GM19452 (cell line): ENCODE results near the gene GRIN2C.
"Not testable (repeated sequence)": the region's sequence is repeated elsewhere in the genome, so short reads cannot be mapped to it uniquely, and the experiment has no call there.

Experiments used
- ATAC-seq: cut with Tn5 transposase; IDR thresholded peaks from one replicate; pipeline ENCODE4 v1.9.1; 2021; ENCODE audit not compliant: unreplicated experiment

GRIN2C gene

DNA sequence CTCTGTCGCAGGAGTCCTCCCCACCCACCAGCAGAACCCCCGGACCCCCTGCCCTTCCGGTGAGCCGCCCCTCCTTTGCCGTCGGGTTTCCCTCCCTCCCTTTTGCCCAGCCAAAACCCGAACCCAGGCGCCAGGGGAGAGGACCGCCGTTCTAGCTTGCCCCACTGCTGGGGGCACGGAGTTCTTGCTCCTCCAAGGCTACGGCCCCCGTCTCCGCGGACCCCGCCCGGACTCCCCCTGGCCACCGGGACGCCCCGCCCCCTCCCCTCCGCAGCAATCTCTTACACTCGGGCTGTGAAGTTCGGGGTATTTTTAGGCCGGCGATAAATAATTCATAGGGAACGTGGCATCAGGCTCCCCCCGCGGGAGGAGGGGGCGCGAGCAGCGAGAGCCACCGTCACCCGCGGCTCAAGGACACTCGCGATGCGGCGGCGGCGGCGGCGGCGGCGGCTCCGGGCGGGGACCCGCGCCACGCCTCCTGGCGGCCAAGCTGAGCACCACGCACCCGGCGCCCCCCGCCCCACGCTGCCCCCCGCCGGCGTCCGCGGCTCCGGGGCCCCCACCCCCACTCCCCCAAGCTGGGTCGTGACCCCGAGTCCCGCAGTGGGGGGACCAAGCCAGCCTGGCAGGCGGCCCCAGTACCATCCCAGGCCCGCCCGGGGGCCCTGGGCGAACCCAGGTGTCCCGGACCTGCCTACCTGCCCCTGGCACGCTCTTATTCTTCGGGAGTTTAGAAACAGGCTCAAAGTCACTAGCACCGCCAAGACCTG, at the start of gene GRIN2C:
TSS of gene GRIN2C (minus strand) at position 427 of the 770 bp plus-strand sequence. CDS start 4,793 bp downstream, outside the sequence.
- ATAC-seq, result no peak

DNA sequence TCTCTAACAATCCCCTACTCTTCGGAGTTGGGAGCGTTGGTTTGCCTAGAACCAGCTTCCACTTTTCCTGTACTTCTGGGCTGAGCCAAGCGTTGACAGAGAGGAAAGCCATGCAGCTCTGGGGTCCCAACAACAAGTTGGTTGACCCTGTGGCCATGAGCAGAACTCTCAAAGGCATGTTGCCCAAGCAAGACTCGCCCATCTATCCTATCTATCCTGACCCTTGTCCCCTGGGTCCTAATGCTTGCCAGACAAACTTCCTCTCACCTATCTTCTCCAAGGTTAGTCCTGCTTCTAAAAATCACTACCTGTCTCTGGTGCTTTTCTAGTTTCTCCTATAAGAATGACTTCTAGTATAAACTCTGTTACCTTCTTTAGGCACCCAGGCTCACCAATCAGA, 49.4 kb upstream of the GRIN2C start:
- ATAC-seq, result not testable (repeated sequence)

- no peak for ATAC-seq
These were observed 47.3 kb upstream of the GRIN2C start for GRCh38 chr17:74907012-74907411.

DNA sequence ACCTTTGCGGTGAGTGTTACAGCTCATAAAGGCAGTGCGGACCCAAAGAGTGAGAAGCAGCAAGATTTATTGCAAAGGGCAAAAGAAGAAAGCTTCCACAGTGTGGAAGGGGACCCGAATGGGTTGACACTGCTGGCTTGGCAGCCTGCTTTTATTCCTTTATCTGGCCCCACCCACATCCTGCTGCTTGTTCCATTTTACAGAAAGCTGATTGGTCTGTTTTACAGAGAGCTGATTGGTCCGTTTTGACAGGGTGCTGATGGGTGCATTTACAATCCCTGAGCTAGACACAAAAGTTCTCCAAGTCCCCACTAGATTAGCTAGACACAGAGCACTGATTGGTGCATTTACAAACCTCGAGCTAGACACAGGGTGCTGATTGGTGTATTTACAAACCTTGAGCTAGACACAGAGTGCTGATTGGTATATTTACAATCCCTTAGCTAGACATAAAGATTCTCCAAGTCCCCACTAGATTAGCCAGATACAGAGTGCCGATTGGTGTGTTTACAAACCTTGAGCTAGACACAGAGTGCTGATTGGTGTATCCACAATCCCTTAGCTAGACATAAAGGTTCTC, 46.6 kb upstream of the GRIN2C start:
- not testable (repeated sequence) for ATAC-seq

- no peak for ATAC-seq
These were observed 45.2 kb upstream of the GRIN2C start for GRCh38 chr17:74904687-74905409.

DNA sequence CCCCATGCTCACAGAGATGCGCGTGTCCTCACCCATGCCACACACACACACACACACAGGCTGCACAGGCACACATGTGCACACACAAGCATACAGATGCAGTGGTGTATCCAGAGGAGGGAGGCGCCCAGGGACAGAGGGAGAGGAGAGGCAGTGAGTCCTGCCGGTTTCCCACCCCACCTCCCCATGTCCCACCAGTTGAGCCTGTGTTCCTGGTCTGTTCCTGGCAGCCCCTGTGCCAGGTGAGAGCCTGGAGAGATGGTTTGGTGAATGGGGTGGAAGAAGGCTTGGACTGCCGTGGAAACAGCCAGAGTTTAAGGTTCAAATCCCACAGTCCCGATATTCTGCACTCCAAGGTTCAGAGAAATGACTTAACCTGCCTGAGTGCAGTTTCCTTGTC, 44.0 kb upstream of the GRIN2C start:
- no peak for ATAC-seq

- no peak for ATAC-seq
These were observed 43.3 kb upstream of the GRIN2C start for GRCh38 chr17:74903034-74903433.

DNA sequence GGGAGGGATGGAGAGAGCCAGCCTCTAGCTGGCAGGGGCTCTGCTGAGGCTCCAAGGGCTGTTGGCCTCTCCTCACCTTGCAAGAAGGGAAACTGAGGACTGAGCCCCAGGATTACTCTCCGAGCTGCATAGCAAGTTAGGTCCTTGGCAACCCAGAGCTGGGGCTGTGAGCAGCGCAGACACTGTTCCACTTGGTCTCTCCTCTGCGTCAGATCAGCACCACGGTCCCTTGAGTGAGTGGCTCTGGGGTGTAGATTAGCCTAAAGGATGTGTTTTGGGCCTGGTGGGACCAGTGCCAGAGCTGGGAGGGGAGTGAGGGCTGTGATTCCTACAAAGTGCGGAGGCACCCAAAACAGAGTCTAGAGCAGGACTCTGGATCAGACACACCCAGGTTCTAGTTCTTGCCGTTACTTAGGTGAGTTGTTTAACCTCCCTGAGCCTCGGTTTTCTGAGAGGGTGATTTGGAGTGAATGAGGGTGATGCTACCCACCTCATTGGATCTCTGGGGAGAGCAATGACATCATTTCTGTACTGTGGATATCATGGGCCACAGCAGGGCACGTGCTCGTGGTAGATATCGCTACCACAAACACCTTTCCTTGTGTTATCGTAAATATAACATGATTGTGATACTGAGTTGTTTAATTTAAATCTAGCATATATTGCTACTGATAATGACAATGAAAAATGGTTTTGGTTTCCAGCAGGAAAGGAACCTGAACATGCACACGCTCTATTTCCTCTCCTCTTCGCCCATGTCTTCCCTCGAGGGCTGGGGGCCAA, 41.9 kb upstream of the GRIN2C start:
- ATAC-seq, result no peak

DNA sequence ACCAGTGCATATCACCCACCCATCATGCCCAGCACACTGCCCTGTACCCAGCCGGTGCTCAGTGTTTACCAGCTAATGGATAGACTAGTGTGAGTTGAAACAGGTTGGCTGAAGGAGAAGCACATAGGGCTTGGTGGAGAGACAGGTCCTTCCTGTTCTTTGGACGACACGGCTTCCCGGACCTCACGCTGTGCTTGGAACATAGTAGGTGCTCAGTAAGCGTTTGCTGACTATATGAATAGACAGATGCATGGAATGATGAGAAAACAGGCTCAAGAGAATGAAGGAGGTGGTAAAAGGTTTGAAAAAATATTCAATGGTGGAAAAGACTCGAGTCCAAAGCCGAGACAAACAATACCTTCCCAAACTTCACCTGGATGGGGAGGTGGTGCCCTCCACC, 40.5 kb upstream of the GRIN2C start:
- ATAC-seq, result no peak

DNA sequence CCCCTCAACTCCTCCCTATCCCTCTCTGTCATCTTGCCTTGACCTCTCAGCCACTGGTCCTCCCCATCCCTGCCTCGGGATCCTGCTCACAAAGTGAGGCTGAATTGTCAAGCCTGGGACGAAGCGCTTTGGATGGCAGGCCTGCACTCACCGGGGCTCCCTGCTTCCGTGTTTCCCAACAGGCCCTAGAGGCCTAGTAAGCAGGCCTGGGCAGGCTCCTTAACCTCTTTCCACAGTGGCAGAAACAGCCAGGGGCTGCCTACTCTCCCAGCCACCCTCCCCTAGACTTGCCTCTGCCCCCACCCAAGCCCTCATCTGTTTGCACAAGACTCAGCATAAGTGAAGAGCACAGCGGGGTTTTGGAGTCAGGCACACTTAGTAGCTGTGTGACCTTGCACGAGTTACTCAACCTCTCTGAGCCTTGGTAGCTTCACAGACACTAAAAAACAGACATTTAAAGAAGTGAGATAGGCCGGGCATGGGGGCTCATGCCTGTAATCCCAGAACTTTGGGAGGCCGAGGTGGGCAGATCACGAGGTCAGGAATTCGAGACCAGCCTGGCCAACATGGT, 38.8 kb upstream of the GRIN2C start:
- no peak for ATAC-seq

DNA sequence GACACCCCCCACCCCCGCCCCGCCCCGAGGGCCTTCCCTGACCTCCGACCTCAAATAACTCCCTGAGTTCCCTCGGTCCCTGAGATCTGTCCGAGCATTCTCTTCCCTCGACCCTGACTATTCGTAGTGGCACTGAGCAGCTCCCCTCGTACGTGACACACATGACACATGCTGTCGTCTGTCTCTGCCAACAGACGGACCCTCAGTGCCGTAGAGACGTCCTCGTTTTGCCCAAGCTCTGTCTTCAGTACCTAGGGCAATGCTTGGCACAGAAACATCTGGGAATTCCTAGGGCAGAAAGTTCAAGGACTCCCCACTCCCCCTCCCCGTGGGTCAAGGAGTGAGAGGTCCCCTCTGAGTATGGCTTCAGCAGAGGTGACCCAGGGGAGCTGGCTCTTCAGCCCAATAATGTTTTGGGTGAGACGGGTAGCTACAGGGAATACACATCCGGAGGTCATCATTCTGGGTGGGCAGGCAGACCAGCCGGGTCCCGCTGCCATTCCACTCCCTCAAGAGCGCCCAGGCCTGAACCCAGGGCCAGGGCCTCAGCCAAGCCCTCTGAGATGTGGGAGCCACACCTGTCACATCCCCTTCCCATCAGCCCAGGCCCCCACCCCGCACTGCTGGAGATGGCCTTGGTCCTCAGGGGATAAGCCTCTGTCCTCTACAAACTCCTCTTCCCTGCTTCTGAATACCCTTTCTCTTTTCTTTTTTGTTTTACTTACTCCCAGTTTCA, 34.4 kb upstream of the GRIN2C start:
- no peak for ATAC-seq

DNA sequence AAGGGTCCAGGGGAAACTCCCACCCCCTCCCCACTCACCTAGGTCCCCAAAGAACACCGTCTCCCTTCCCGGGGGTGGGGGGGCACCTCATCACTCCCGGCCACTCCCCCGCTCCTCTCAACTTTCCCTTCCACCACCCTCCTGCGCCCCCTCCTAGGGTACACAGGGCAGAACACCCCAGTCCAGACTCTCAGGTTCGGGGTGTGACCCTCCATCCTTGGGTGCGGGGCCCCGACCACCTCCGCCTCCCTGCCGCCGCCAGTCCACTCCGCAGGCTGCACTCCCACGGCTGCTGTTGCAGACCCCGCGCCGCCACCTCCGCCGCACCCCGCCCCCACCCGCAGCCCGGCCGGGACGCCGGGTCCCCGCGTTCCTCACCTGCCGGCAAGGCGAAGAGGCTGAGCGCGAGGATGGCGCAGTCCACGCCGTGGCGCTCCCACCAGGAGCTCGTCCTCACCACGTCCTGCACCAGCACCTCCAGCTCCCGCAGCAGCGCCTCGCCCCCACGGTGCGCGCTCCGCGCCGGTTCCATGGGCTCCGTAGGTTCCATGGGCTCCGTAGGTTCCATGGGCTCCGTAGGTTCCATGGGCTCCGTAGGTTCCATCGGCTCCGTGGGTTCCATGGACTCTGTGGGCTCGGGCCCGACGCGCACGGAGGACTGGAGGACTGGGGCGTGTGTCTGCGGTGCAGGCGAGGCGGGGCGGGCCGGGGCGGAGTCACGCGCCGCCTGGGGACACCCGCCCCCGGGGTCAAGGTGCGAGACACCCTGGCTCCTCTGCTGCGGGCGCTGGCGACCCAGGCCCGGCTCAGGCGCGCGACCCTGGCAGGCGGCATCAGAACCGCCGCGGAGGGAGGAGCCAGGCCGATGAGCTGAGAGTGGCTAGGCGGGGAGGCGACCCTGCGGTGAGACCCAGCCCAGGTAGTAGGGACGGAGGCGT, 33.6 kb upstream of the GRIN2C start, which contains the start of gene FADS6:
TSS of gene FADS6 (minus strand) at position 660 of the 938 bp plus-strand sequence. CDS start at position 622, 38 bp downstream.
- no peak for ATAC-seq

GRCh38 chr17:74892013-74892841, 32.5 kb upstream of the GRIN2C start:
- ATAC-seq, result no peak

DNA sequence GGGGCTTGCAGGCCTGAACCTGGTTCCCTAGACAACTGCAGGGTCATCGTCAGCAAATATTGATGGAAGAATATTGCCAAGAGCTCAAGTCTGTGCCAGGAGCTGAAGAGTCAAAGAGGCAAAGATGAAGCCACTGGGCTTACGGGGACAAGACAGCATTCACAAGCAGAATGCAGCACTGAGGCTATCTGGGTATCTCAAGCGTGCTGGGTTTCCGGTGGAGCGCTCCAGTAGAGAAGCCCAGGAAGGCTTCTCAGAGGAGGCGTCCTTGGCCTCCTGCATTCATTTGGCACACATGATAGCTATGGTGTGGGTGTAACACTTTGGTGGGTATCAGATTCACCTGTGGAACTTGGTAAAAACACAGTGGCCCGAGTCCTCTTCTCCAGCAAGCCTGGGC, 30.9 kb upstream of the GRIN2C start:
- no peak for ATAC-seq

GRCh38 chr17:74888469-74888868, 28.8 kb upstream of the GRIN2C start:
- ATAC-seq, result no peak

- no peak for ATAC-seq
These were observed 23.6 kb upstream of the GRIN2C start for GRCh38 chr17:74883241-74883745.

DNA sequence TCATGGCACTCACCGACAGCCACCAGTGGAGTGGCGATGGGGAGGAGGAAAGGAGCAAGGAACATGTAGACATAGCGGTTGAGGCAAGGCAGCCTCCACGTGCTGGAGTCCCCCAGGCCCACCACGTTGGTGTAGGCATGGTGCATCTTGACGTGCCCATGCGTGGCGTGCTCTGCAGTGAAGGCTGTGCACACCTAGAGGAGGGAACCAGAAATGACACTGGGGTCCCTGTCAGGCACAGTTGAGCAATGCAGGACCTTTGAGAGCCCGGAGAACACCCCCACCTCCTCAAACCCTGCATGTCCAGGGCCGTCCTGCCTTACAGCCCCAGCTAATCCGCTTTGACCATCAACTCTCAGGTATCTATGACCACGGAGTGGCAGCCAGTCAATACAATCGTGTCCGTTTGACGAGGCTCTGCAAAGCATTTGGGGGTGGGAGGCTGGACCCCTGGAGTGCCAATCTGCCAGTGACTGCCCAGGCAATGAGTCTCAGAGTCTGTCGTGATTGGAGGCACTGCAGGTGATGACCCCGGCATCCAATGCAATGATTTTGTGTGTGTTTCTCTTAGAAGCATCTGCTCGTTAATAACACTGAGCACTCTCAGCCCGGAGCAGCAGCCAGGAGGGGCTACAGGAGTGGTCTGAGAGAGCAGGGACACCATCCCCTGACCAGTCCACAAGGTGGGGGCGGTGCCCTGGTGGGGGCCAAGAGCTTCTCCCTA, 23.0 kb upstream of the GRIN2C start:
- no peak for ATAC-seq
